KMS-11 (cell line): Measurements from ENCODE around the gene DDOST.

Experiments used
- H2AFZ ChIP-seq: fragments of 200-600 bp; sonication (generic); 2 replicates; pipeline ENCODE4 v1.6.1; 2016; ENCODE audit warnings: antibody characterized with exemption, mixed run types, low read depth
- H3K27ac ChIP-seq: fragments of 200-600 bp; sonication (generic); 2 replicates; pipeline ENCODE4 v1.6.1; 2016; ENCODE audit warnings: mild to moderate bottlenecking, mixed run types
- H3K27me3 ChIP-seq: fragments of 200-600 bp; sonication (generic); 2 replicates; pipeline ENCODE4 v1.6.1; 2017; ENCODE audit warnings: mild to moderate bottlenecking, low read depth, mixed run types, moderate library complexity; ENCODE audit not compliant: insufficient read depth
- H3K36me3 ChIP-seq: fragments of 200-600 bp; sonication (generic); 2 replicates; pipeline ENCODE4 v1.6.1; 2017; ENCODE audit warnings: mild to moderate bottlenecking, mixed run types; ENCODE audit not compliant: insufficient read depth
- H3K4me1 ChIP-seq: fragments of 200-600 bp; sonication (generic); 2 replicates; pipeline ENCODE4 v1.6.1; 2016; ENCODE audit warnings: mild to moderate bottlenecking, low read depth, mixed run types; ENCODE audit not compliant: poor library complexity, severe bottlenecking
- H3K4me2 ChIP-seq: fragments of 200-600 bp; sonication (generic); 2 replicates; pipeline ENCODE4 v1.7.0; 2016; ENCODE audit warnings: mild to moderate bottlenecking, mixed run types
- H3K4me3 ChIP-seq: fragments of 200-600 bp; sonication (generic); IDR thresholded peaks from 2 replicates; pipeline ENCODE4 v1.6.1; 2017; ENCODE audit warnings: low read depth, low read length, mixed read lengths; ENCODE audit not compliant: insufficient read depth
- H3K79me2 ChIP-seq: fragments of 200-600 bp; sonication (generic); 2 replicates; pipeline ENCODE4 v1.6.1; 2016; ENCODE audit warnings: low read depth, mixed run types; ENCODE audit not compliant: insufficient read depth
- H3K9ac ChIP-seq: fragments of 200-600 bp; sonication (generic); 2 replicates; pipeline ENCODE4 v1.6.1; 2016; ENCODE audit warnings: mild to moderate bottlenecking, mixed run types
- H4K20me1 ChIP-seq: fragments of 200-600 bp; sonication (generic); 2 replicates; pipeline ENCODE4 v1.6.1; 2016; ENCODE audit warnings: mild to moderate bottlenecking, mixed run types; ENCODE audit not compliant: insufficient read depth
- TF ChIP-seq, protein P1 (sequence below): fragments of 200-600 bp; sonication (generic); conservative IDR thresholded peaks from 2 replicates; pipeline ENCODE4 v1.6.1; 2017; ENCODE audit warnings: low read depth, mild to moderate bottlenecking, antibody characterized with exemption, low read length, moderate library complexity, mixed read lengths

DDOST gene

DNA sequence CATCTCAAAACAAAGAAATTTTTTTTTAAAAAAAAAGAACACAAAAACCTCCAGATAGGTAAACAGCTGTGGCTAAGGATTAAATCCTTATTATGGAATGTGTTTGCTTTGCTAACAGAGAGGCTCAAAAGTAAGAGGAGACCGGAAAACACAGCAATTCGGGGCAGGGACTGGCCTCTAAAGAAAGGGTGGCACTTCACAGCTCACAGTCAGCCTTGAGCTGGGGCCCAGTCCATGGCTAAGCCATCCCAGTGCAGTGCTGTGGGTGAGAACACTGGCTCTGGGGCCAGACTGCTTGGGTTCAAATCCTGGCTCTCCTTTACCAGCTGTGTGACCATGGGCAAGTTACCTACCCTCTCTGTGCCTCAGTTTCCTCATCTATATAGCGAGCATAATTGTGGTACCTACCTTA is 28.5 kb upstream of the DDOST start:
- Histone ChIP-seq H4K20me1 (no peaks in the 10 kb centered on the region), H3K4me1 (no peaks in the 10 kb centered on the region), H3K4me2 (no peak overlapping the region), H3K79me2 (no peaks in the 10 kb centered on the region), H2AFZ (no peak overlapping the region), H3K36me3 (no peaks in the 10 kb centered on the region), H3K27ac (no peak overlapping the region), H3K9ac (no peak overlapping the region), H3K4me3 (no peak overlapping the region), H3K27me3 (peaks cover 49% of the 10 kb centered on the region)
- TF ChIP-seq, protein P1, sequence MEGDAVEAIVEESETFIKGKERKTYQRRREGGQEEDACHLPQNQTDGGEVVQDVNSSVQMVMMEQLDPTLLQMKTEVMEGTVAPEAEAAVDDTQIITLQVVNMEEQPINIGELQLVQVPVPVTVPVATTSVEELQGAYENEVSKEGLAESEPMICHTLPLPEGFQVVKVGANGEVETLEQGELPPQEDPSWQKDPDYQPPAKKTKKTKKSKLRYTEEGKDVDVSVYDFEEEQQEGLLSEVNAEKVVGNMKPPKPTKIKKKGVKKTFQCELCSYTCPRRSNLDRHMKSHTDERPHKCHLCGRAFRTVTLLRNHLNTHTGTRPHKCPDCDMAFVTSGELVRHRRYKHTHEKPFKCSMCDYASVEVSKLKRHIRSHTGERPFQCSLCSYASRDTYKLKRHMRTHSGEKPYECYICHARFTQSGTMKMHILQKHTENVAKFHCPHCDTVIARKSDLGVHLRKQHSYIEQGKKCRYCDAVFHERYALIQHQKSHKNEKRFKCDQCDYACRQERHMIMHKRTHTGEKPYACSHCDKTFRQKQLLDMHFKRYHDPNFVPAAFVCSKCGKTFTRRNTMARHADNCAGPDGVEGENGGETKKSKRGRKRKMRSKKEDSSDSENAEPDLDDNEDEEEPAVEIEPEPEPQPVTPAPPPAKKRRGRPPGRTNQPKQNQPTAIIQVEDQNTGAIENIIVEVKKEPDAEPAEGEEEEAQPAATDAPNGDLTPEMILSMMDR: no peak

DNA sequence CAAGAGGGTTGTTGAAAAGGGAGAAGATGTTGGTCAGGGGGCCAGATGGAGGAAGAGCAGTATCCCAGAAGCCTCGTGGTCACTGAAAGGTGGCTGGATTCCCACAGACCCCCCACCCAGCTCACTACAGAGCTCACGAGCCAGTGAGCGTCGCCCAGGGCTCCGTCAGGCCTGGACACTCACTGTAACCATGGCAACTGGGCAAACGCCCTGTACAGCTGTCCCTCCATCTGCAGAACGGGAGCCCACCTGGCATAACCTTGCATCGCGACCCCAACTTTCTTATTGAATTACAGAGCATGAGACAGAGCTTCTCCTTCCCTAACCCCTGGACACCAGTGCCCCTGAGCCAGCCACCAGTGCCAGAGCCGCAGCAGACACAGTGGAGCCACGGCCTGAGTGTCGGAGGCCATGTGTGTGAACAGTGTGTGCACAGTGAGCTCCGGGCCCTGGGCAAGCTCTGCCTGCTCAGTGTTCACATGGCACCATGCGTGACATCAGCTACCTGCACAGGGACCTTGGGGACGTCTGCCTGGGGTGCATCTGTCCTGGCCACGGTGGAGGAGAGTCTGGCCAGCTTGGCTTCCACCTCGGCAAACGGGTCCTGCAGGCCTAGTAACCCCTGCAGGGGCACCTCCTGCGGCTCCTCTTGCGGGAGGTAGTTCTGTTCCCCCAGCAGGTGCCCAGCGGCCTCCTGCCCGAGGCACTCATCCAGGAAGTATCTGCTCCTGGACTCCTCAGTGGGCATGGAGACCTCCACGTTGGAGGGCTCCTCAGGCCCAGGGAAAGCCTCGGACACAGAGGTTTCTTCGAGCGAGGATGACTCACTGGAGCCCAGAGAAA is 25.9 kb upstream of the DDOST start:
- TF ChIP-seq, protein P1: no peak
- no peak overlapping the region for H3K9ac ChIP-seq

GRCh38 chr1:20685741-20686140 is 24.6 kb upstream of the DDOST start:
- Histone ChIP-seq H4K20me1 (no peaks in the 10 kb centered on the region), H3K9ac (no peak overlapping the region), H3K4me2 (no peak overlapping the region), H3K27ac (no peak overlapping the region), H3K36me3 (no peaks in the 10 kb centered on the region), H2AFZ (no peak overlapping the region), H3K27me3 (peaks cover 75% of the 10 kb centered on the region), H3K79me2 (no peaks in the 10 kb centered on the region), H3K4me1 (no peaks in the 10 kb centered on the region), H3K4me3 (no peak overlapping the region)
- TF ChIP-seq, protein P1: no peak

More for the DNA sequence above, 25.9 kb upstream of the DDOST start:
- H3K27me3 ChIP-seq: peaks cover 65% of the 10 kb centered on the region
- H3K4me1 ChIP-seq: no peaks in the 10 kb centered on the region
- no peak overlapping the region for H2AFZ ChIP-seq
- no peaks in the 10 kb centered on the region for H3K79me2 ChIP-seq
- no peaks in the 10 kb centered on the region for H3K36me3 ChIP-seq
- H3K4me3 ChIP-seq: no peak overlapping the region
- no peak overlapping the region for H3K4me2 ChIP-seq
- no peak overlapping the region for H3K27ac ChIP-seq
- H4K20me1 ChIP-seq: no peaks in the 10 kb centered on the region

GRCh38 chr1:20685099-20685662 is 24.0 kb upstream of the DDOST start:
- no peaks in the 10 kb centered on the region for H4K20me1 ChIP-seq
- no peak overlapping the region for H2AFZ ChIP-seq
- H3K27ac ChIP-seq: no peak overlapping the region
- no peak overlapping the region for H3K4me2 ChIP-seq
- H3K9ac ChIP-seq: no peak overlapping the region
- TF ChIP-seq, protein P1: no peak
- H3K27me3 ChIP-seq: peaks cover 80% of the 10 kb centered on the region
- no peaks in the 10 kb centered on the region for H3K4me1 ChIP-seq
- H3K4me3 ChIP-seq: no peak overlapping the region
- no peaks in the 10 kb centered on the region for H3K36me3 ChIP-seq
- no peaks in the 10 kb centered on the region for H3K79me2 ChIP-seq
